Stimulated activated naive CD8-positive, alpha-beta T cell treated with anti-CD3 and anti-CD28 coated beads, Interleukin-15, amount 100 ng/mL, for 72 hours (primary cell): ENCODE data around the gene RTF2.

ENCODE experiments used
- ATAC-seq: fragments of 150-1000 bp; cut with Tn5 transposase; 2 replicates; pipeline ENCODE4 v1.10.0; 2021; ENCODE audit warnings: mild to moderate bottlenecking, moderate library complexity
- DNase-seq, 2 donors: peaks; one replicate each; pipeline ENCODE4 v3.0.0; 2021 to 2022
- H3K27ac Mint-ChIP-seq, 2 donors: one replicate each; pipeline ENCODE4 v1.8.0; 2022; ENCODE audit warnings: mild to moderate bottlenecking in 2 of 2, mixed read lengths in 2 of 2, moderate library complexity in 2 of 2
- H3K27me3 Mint-ChIP-seq: one replicate; pipeline ENCODE4 v1.8.0; 2022; ENCODE audit warnings: mixed read lengths
- H3K4me1 Mint-ChIP-seq: one replicate; pipeline ENCODE4 v1.8.0; 2022; ENCODE audit warnings: mild to moderate bottlenecking, mixed read lengths
- H3K4me3 Mint-ChIP-seq, 2 donors: one replicate each; pipeline ENCODE4 v1.8.0; 2022; ENCODE audit warnings: mild to moderate bottlenecking in 2 of 2, mixed read lengths in 2 of 2, moderate library complexity in 1 of 2
- H3K9me3 Mint-ChIP-seq, 2 donors: one replicate each; pipeline ENCODE4 v1.8.0; 2022; ENCODE audit warnings: mixed read lengths in 2 of 2

RTF2 gene

GRCh38 chr20:56430461-56430860, 38.0 kb upstream of the RTF2 start:
- no peak for DNase-seq
- H3K4me3 Mint-ChIP-seq, result peak overlapping the region; percentile 77 to 88
- H3K27ac Mint-ChIP-seq, result peak overlapping the region; percentile 13 to 99
- H3K4me1 Mint-ChIP-seq, result peaks cover 73% of the 10 kb centered on the region
- ATAC-seq, result no peak
- H3K9me3 Mint-ChIP-seq, result peaks cover 0 to 5% of the 10 kb centered on the region in 2 donors
- no peaks in the 10 kb centered on the region for H3K27me3 Mint-ChIP-seq

GRCh38 chr20:56430957-56431356, 37.5 kb upstream of the RTF2 start:
- Mint-ChIP-seq H3K4me1 (peaks cover 72% of the 10 kb centered on the region), H3K27ac (no peak overlapping the region), H3K27me3 (no peaks in the 10 kb centered on the region), H3K4me3 (no peak overlapping the region), H3K9me3 (peaks cover 0 to 5% of the 10 kb centered on the region in 2 donors)
- ATAC-seq (no peak), DNase-seq (no peak)

GRCh38 chr20:56431471-56431870, 37.0 kb upstream of the RTF2 start:
- Mint-ChIP-seq H3K4me1 (peaks cover 70% of the 10 kb centered on the region), H3K9me3 (peaks cover 0 to 5% of the 10 kb centered on the region in 2 donors), H3K27ac (no peak overlapping the region), H3K27me3 (no peaks in the 10 kb centered on the region), H3K4me3 (no peak overlapping the region)
- DNase-seq (no peak), ATAC-seq (no peak)

GRCh38 chr20:56433221-56433879, 35.1 kb upstream of the RTF2 start:
- peaks cover 74% of the 10 kb centered on the region for H3K4me1 Mint-ChIP-seq
- peak overlapping the region in 1 of 2 donors; percentile 62 for H3K27ac Mint-ChIP-seq
- ATAC-seq, result no peak
- no peaks in the 10 kb centered on the region for H3K27me3 Mint-ChIP-seq
- no peak for DNase-seq
- peak overlapping the region in 1 of 2 donors; percentile 35 for H3K4me3 Mint-ChIP-seq
- peaks cover 0 to 5% of the 10 kb centered on the region in 2 donors for H3K9me3 Mint-ChIP-seq

- no peak for DNase-seq
- peak overlapping the region in 1 of 2 donors; percentile 35 for H3K4me3 Mint-ChIP-seq
- ATAC-seq, result peak; percentile 71
- peaks cover 74% of the 10 kb centered on the region for H3K4me1 Mint-ChIP-seq
- H3K9me3 Mint-ChIP-seq, result peaks cover 0 to 5% of the 10 kb centered on the region in 2 donors
- peak overlapping the region in 1 of 2 donors; percentile 62 for H3K27ac Mint-ChIP-seq
- H3K27me3 Mint-ChIP-seq, result no peaks in the 10 kb centered on the region
These were observed 34.6 kb upstream of the RTF2 start for GRCh38 chr20:56433880-56434255.

- H3K27ac Mint-ChIP-seq, result no peak overlapping the region
- ATAC-seq (no peak), DNase-seq (no peak)
- H3K4me3 Mint-ChIP-seq, result no peak overlapping the region
- no peaks in the 10 kb centered on the region for H3K27me3 Mint-ChIP-seq
- peaks cover 80% of the 10 kb centered on the region for H3K4me1 Mint-ChIP-seq
- H3K9me3 Mint-ChIP-seq, result peaks cover 0 to 5% of the 10 kb centered on the region in 2 donors
These were observed 31.0 kb upstream of the RTF2 start for GRCh38 chr20:56437196-56437960.

- ATAC-seq (no peak), DNase-seq (no peak)
- Mint-ChIP-seq H3K4me1 (peaks cover 81% of the 10 kb centered on the region), H3K9me3 (peaks cover 0 to 5% of the 10 kb centered on the region in 2 donors), H3K4me3 (peak overlapping the region; percentile 44 to 71), H3K27me3 (no peaks in the 10 kb centered on the region), H3K27ac (peak overlapping the region in 1 of 2 donors; percentile 73)
These were observed 30.1 kb upstream of the RTF2 start for GRCh38 chr20:56438284-56438683.

- DNase-seq, result peak in 1 of 2 donors; percentile 36
- peak; percentile 39 for ATAC-seq
- Mint-ChIP-seq H3K27ac (peak overlapping the region; percentile 89 to 98), H3K4me3 (peak overlapping the region; percentile 72 to 83), H3K27me3 (no peaks in the 10 kb centered on the region), H3K4me1 (peaks cover 77% of the 10 kb centered on the region), H3K9me3 (peaks cover 0 to 3% of the 10 kb centered on the region in 2 donors)
These were observed 28.6 kb upstream of the RTF2 start for GRCh38 chr20:56439771-56440291.

- H3K4me1 Mint-ChIP-seq, result peaks cover 74% of the 10 kb centered on the region
- H3K27me3 Mint-ChIP-seq, result no peaks in the 10 kb centered on the region
- ATAC-seq, result peak; percentile 87
- H3K4me3 Mint-ChIP-seq, result peak overlapping the region; percentile 72 to 83
- peak overlapping the region; percentile 89 to 98 for H3K27ac Mint-ChIP-seq
- peak; percentile 59 to 82 for DNase-seq
- no peaks in the 10 kb centered on the region for H3K9me3 Mint-ChIP-seq
These were observed 27.9 kb upstream of the RTF2 start for GRCh38 chr20:56440346-56441007.

GRCh38 chr20:56442389-56443365, 25.8 kb upstream of the RTF2 start:
- ATAC-seq (peak; percentile 26), DNase-seq (peak in 1 of 2 donors; percentile 26)
- Mint-ChIP-seq H3K4me1 (peaks cover 61% of the 10 kb centered on the region), H3K9me3 (no peaks in the 10 kb centered on the region), H3K4me3 (peak overlapping the region; percentile 44 to 56), H3K27me3 (no peaks in the 10 kb centered on the region), H3K27ac (peak overlapping the region; percentile 68 to 90)

- Mint-ChIP-seq H3K27me3 (no peaks in the 10 kb centered on the region), H3K4me1 (peaks cover 50% of the 10 kb centered on the region), H3K9me3 (no peaks in the 10 kb centered on the region), H3K4me3 (no peak overlapping the region), H3K27ac (peak overlapping the region in 1 of 2 donors; percentile 41)
- ATAC-seq (no peak), DNase-seq (no peak)
These were observed 24.5 kb upstream of the RTF2 start for GRCh38 chr20:56443654-56444540.

GRCh38 chr20:56445130-56445529, 23.3 kb upstream of the RTF2 start:
- no peaks in the 10 kb centered on the region for H3K9me3 Mint-ChIP-seq
- H3K27me3 Mint-ChIP-seq, result no peaks in the 10 kb centered on the region
- ATAC-seq (no peak), DNase-seq (no peak)
- H3K4me1 Mint-ChIP-seq, result peaks cover 38% of the 10 kb centered on the region
- H3K4me3 Mint-ChIP-seq, result no peak overlapping the region
- peak overlapping the region in 1 of 2 donors; percentile 4 for H3K27ac Mint-ChIP-seq

GRCh38 chr20:56445540-56445939, 22.9 kb upstream of the RTF2 start:
- H3K4me1 Mint-ChIP-seq, result peaks cover 34% of the 10 kb centered on the region
- no peaks in the 10 kb centered on the region for H3K27me3 Mint-ChIP-seq
- H3K27ac Mint-ChIP-seq, result peak overlapping the region in 1 of 2 donors; percentile 37
- no peak overlapping the region for H3K4me3 Mint-ChIP-seq
- H3K9me3 Mint-ChIP-seq, result no peaks in the 10 kb centered on the region
- DNase-seq (no peak), ATAC-seq (no peak)

- Mint-ChIP-seq H3K9me3 (no peaks in the 10 kb centered on the region), H3K27ac (peak overlapping the region in 1 of 2 donors; percentile 77), H3K4me1 (peaks cover 24% of the 10 kb centered on the region), H3K4me3 (no peak overlapping the region), H3K27me3 (no peaks in the 10 kb centered on the region)
- DNase-seq (no peak), ATAC-seq (no peak)
These were observed 21.2 kb upstream of the RTF2 start for GRCh38 chr20:56447227-56447626.
